ENCODE results near the gene KLF17.
A peak's percentile ranks its signal among the peaks of the same experiment; 100 is the strongest.

The KLF17 gene, protein sequence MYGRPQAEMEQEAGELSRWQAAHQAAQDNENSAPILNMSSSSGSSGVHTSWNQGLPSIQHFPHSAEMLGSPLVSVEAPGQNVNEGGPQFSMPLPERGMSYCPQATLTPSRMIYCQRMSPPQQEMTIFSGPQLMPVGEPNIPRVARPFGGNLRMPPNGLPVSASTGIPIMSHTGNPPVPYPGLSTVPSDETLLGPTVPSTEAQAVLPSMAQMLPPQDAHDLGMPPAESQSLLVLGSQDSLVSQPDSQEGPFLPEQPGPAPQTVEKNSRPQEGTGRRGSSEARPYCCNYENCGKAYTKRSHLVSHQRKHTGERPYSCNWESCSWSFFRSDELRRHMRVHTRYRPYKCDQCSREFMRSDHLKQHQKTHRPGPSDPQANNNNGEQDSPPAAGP

GRCh38 chr1:44118682-44119081, at the start of gene KLF17:
Gene KLF17, plus strand, starts transcription at chr1:44118821. Its CDS starts 87 bp downstream, at chr1:44118908.
- DNase-seq: no peak

- DNase-seq: peak; percentile 35
Observed at GRCh38 chr1:44071461-44071860, 47.2 kb upstream of the KLF17 start.

GRCh38 chr1:44072204-44072603, 46.4 kb upstream of the KLF17 start:
- DNase-seq: peak; percentile 79

DNA sequence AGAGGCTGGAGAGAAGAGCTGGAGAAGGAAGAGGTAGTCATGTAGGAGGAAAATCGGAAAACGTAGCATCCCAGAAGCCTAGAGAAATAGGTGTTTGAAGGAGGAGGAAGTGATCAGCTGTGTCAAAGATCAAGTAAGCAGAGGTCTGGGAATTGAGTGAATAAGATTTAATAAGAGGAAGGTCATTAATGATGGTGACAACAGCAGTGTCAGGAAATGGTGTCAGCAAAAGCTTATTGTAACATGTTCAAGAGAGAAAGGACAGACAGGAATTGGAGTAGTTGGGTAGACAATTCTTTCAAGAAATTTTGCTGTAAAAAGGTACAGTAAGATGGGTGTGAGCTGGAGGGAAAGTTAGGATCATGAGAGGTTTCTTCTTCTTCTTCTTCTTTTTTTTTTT, 45.8 kb upstream of the KLF17 start:
- DNase-seq: peak; percentile 29

DNA sequence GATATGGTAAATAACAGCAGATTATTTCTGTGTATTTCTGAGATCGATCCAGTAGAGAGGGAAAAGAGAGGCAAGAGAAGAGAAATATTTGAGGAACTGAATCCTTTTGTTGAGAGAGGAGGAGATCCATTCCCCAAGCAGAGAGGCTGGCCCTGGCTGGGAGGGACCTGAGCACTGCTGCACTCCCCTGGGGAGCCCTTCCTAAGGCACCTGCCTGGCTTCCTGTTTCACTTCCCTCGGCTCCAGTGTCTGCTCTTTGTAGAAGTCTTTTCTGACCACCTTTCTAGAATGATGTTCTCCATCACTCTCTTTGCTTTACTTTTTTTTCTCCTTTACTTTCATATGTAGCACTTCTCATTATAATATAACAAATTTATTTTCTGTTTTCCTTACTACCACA, 45.1 kb upstream of the KLF17 start:
- DNase-seq: no peak

DNA sequence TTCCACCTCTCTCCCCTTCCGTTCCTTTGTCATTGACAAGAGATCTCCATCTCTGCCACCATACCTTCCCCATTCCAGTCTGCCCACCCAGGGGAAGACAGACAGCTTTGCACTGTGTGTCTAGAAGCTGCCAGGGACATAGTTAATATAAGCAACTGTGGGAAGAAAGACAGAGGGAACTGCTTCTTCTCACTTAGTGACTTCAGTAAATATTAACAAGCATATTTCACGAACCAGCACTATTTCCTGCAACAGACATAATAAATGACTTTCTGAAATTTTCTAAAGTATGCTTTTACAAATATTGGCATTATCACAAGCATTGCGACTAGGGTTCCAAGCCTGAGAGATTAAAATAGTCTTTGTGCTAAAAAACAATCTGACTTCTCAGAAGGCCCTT, 44.2 kb upstream of the KLF17 start:
- DNase-seq: no peak

- DNase-seq: no peak
Observed at GRCh38 chr1:44076066-44076465, 42.6 kb upstream of the KLF17 start.

- DNase-seq: no peak
Observed at GRCh38 chr1:44077421-44077820, 41.2 kb upstream of the KLF17 start.

DNA sequence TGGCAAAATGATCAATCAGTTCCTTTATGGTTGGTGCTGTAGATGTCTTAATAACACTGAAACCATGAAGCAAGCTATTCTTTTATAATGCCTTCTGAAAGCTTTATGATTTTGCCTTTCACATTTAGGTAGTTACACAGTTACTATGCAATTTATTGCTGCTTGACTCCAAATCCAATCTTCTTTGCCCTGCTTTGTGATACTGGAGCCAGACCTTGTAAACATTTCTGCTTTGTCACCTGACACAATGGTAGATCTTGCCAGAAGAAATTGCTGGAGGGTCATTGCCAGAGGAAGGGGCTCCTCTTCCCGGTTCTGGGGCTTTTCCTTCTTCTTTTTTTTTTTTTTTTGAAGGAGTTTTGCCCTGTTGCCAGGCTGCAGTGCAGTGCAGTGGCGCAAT, 40.5 kb upstream of the KLF17 start:
- no peak for DNase-seq

GRCh38 chr1:44079566-44079965, 39.1 kb upstream of the KLF17 start:
- DNase-seq: no peak

GRCh38 chr1:44084998-44085675, 33.5 kb upstream of the KLF17 start:
- DNase-seq: no peak

DNA sequence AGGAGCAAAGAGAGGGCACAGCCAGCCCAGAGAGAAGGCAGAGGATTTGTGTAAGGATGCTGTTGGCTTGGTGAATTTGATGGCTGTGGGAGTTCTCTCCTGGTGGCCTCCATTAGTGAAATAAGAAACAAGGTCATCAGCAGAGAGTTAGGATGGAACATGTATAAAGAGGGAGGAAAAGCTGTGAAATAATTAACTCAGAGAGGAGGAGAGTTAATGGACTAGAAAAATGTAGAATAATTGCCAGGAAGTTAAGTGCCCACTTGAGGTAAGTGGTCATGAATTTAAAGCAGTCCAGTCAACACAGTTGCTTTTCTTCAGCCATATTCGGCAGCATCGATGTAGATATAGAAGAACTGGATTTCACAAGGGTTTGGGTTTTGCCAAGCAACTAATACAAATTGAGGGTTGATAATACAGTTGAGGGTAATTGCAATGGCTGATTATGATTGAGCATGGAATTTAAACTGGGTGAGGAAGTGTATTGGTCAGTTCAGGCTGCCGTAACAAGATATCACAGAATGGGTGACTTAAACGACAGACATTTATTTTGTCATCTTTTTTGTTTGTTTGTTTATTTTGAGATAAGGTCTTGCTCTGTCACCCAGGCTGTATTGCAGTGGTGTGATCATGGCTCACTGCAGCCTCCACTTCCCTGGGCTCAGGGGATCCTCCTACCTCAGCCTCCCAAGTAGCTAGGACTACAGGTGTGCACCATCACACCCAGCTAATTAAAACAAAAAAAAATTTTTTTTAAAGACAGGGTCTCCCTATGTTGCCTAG, 31.7 kb upstream of the KLF17 start:
- DNase-seq: no peak

DNA sequence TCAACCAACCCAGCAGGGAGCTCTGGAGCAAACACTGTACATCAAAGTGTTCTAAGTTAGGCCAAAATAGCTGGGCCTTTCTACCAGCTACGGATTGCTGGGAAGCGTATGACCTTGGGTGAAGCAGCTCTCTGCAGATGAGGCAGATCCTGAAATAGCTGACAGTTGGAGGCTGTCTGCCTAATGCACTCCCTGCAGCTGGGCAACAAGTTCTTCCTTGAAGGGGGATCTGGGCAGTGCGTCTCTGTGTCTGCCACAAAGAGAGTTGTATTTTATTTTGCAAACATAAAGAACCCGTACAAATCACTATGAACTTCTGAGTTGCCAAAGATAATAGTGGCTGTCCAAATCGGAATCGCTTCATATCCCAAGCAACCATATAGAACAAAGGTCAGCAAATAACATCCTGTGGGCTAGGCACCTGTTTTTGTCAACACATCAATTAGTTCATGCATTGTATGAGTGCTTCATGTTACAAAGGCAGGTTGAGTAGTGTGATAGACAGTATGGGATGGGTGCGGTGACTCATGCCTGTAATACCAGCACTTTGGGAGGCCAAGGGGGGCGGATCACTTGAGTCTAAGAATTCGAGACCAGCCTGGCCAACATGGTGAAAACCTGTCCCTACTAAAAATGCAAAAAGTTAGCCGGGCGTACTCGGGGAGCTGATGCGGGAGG, 29.1 kb upstream of the KLF17 start:
- DNase-seq: no peak

- no peak for DNase-seq
Observed at GRCh38 chr1:44090429-44091252, 28.0 kb upstream of the KLF17 start.

DNA sequence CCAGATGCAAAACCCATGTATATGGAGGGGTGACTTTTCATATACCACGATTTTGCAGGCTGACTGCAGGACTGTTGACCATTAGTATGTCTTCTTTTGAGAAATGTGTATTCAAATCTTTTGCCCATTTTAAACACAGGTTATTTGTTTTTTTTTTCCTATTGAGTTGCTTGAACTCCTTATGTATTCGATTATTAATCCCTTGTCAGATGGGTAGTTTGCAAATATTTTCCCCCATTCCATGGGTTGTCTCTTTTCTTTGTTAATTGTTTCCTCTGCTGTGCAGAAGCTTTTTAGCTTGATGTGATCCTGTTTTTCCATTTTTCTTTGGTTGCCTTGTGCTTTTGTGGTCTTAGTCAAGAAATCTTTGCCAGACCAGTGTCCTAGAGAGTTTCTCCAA, 24.6 kb upstream of the KLF17 start:
- DNase-seq: no peak

- no peak for DNase-seq
Observed at GRCh38 chr1:44100183-44100868, 18.3 kb upstream of the KLF17 start.

GRCh38 chr1:44101328-44101727, 17.3 kb upstream of the KLF17 start:
- no peak for DNase-seq

GRCh38 chr1:44103270-44104131, 15.1 kb upstream of the KLF17 start:
- no peak for DNase-seq

GRCh38 chr1:44105810-44106209, 12.8 kb upstream of the KLF17 start:
- no peak for DNase-seq

DNA sequence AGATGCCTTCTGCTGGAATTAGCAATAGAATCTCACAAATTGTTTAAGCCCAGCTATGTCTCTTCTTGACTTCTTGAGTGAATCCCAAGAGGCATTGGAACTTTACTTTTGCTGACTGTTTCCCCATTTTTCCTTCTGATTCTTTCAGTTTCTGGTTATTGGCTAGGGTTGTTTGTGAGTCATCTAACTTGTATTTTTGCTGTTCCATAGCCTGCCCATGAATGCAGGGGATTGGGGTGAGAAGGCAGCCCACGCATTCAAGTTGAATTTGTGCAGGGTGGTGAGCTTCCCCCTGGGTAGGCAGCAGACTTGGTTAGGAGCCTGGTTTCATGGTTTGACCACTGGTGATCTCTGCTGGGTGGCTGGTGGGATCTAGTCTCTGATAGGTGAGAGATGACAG, 10.4 kb upstream of the KLF17 start:
- DNase-seq: peak; percentile 23

DNA sequence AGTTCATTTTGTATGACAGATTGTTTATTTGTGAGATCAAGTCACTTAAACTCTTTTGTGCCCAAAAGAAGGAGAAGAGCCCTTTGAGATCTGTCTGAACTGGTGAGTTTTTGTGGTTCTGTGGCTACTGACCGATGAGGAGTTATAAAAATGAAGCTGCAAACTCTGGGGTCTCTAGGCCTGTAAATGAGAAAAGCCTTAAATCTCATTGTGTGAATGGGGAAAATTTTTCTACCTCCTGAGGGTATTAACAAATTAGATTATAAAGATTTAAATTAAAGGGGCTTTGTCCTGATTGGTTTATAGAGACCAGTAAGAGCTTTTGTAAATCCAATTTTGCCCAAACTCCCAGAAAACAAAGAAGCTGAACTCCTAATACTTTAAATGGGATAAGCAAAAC, 9.7 kb upstream of the KLF17 start:
- no peak for DNase-seq
